ENCODE data around the gene TPI1. TPM values are rescaled to one million over a fixed set of nuclear protein-coding genes. Genes with fewer than 3 reads are reported as not detected.

TPI1 gene
- total and polyA plus RNA-seq, 10 donors = 218 to 471 (median 294) TPM

GRCh38 chr12:6822426-6823135, 44.8 kb upstream of the TPI1 start:
- TF ChIP-seq, protein P1, sequence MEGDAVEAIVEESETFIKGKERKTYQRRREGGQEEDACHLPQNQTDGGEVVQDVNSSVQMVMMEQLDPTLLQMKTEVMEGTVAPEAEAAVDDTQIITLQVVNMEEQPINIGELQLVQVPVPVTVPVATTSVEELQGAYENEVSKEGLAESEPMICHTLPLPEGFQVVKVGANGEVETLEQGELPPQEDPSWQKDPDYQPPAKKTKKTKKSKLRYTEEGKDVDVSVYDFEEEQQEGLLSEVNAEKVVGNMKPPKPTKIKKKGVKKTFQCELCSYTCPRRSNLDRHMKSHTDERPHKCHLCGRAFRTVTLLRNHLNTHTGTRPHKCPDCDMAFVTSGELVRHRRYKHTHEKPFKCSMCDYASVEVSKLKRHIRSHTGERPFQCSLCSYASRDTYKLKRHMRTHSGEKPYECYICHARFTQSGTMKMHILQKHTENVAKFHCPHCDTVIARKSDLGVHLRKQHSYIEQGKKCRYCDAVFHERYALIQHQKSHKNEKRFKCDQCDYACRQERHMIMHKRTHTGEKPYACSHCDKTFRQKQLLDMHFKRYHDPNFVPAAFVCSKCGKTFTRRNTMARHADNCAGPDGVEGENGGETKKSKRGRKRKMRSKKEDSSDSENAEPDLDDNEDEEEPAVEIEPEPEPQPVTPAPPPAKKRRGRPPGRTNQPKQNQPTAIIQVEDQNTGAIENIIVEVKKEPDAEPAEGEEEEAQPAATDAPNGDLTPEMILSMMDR (IDR thresholded peaks at IDR 0.05 in 8 of 11, conservative IDR thresholded peaks at IDR 0.05 in 3 of 11) = no peak
- intact Hi-C loops (cut with DNase I; ENCODE audit: low total_unique reads) = loop anchor here (10.0 kb wide), 1 partner anchor 68 kb away; the partner anchor contains the start of gene MLF2
- DNase-seq = no peak
- WGBS, 5 donors = 72 to 83% (median 80%) methylated on average over 7 of the region's 7 CpGs
- no peak overlapping the region for H3K27ac ChIP-seq
- peaks cover 4 to 50% (median 32%) of the 10 kb centered on the region in 6 donors for H3K4me1 ChIP-seq
- peak overlapping the region in 1 of 8 donors; percentile 63 for H3K4me3 ChIP-seq
- no peaks in the 10 kb centered on the region for H3K9me3 ChIP-seq
- H3K27me3 ChIP-seq (replicated peaks in 1 of 7) = peaks cover 0 to 83% (median 38%) of the 10 kb centered on the region in 7 donors
- peaks cover 0 to 20% (median 0%) of the 10 kb centered on the region in 6 donors for H3K36me3 ChIP-seq

DNA sequence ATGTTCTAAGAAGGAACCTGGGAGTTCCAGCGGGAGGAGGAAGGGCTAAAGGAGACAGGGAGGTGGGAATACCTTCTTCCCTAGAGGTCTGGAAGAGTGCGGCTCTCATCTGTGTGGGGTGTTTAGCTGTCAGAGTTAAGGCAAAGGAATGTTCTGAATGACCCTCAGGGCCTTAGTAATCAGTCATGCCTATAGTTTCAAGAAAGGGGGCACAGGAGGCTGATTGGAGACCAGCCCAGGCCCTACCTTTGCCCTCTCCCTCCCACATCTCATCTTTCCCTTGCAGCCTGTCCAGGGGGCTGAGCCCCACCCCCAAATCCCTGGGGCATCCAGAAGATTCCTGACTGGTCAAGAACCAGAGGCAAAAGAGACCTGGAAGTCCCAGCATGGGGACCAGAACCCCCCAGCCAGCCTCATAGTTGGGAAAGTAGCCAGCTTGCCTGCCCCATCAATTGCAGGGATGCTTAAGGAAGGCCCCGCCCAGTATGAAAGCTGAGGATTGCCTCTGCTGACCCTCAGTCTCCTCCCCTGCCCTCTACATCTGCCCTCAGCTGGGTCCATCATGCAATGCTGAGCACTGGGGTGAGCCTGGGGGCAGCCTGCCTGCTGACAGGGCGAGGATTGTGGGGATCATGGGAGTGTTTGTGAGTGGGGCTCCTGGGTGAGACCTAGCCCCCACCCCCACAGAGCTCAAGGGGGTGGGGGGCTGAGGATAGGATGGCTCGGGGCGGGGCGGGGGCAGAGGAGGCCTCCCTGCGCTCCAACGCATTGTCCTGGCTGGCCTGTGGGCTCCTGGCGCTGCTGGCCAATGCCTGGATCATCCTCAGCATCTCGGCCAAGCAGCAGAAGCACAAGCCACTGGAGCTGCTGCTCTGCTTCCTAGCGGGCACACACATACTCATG, 43.9 kb upstream of the TPI1 start:
- 71 to 88% (median 81%) methylated on average over 10 to 12 of the region's 12 CpGs for WGBS, 5 donors
- intact Hi-C loops (cut with DNase I; ENCODE audit: low total_unique reads) = loop anchor here (10.0 kb wide), 1 partner anchor 69 kb away; the partner anchor contains the start of gene MLF2
- TF ChIP-seq POLR2AphosphoS5 (IDR thresholded peaks at IDR 0.05) = no peak
- TF ChIP-seq, protein P1 (IDR thresholded peaks at IDR 0.05 in 8 of 11, conservative IDR thresholded peaks at IDR 0.05 in 3 of 11) = no peak
- TF ChIP-seq POLR2A (IDR thresholded peaks at IDR 0.05) = no peak
- Histone ChIP-seq H3K4me1 (peaks cover 4 to 57% (median 39%) of the 10 kb centered on the region in 6 donors), H3K36me3 (peaks cover 0 to 11% (median 0%) of the 10 kb centered on the region in 6 donors), H3K4me3 (no peak overlapping the region), H3K9me3 (no peaks in the 10 kb centered on the region), H3K27me3 (replicated peaks in 1 of 7) (peaks cover 0 to 92% (median 41%) of the 10 kb centered on the region in 7 donors), H3K27ac (no peak overlapping the region)
- no peak for DNase-seq

DNA sequence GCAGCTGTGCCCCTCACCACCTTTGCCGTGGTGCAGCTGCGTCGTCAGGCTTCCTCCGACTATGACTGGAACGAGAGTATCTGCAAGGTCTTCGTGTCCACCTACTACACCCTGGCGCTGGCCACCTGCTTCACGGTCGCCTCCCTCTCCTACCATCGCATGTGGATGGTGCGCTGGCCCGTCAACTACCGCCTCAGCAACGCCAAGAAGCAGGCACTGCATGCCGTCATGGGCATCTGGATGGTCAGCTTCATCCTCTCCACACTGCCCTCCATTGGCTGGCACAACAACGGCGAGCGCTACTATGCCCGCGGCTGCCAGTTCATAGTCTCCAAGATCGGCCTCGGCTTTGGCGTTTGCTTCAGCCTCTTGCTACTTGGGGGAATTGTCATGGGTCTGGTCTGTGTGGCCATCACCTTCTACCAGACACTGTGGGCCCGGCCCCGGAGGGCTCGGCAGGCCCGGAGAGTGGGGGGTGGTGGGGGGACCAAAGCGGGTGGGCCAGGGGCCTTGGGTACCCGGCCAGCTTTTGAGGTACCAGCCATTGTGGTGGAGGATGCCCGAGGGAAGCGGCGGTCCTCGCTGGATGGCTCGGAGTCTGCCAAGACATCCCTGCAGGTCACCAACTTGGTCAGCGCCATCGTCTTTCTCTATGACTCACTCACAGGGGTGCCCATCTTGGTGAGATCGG, 43.1 kb upstream of the TPI1 start:
- H3K4me1 ChIP-seq = peaks cover 4 to 65% (median 46%) of the 10 kb centered on the region in 6 donors
- TF ChIP-seq, protein P1 (IDR thresholded peaks at IDR 0.05 in 8 of 11, conservative IDR thresholded peaks at IDR 0.05 in 3 of 11) = no peak
- no peak for TF ChIP-seq POLR2A (IDR thresholded peaks at IDR 0.05)
- no peak for TF ChIP-seq POLR2AphosphoS5 (IDR thresholded peaks at IDR 0.05)
- intact Hi-C loops (cut with DNase I; ENCODE audit: low total_unique reads) = loop anchor here (10.0 kb wide), 1 partner anchor 69 kb away; the partner anchor contains the start of gene MLF2
- no peaks in the 10 kb centered on the region for H3K9me3 ChIP-seq
- H3K36me3 ChIP-seq = peaks cover 0 to 5% (median 0%) of the 10 kb centered on the region in 6 donors
- peaks cover 0 to 100% (median 48%) of the 10 kb centered on the region in 7 donors for H3K27me3 ChIP-seq (replicated peaks in 1 of 7)
- no peak overlapping the region for H3K27ac ChIP-seq
- no peak for DNase-seq
- no peak overlapping the region for H3K4me3 ChIP-seq
- WGBS, 5 donors = 87 to 95% (median 91%) methylated on average over 28 to 37 of the region's 37 CpGs
